Natural killer cell treated with Interleukin-12 subunit alpha and Interleukin-12 subunit beta and Interleukin-15 and Interleukin-18, amount 100 ng/mL, for 72 hours (primary cell): ENCODE data around the gene BAIAP2L1. TPM values are rescaled to one million over a fixed set of nuclear protein-coding genes. Genes with fewer than 3 reads are reported as not detected.
A peak's percentile ranks its signal among the peaks of the same experiment; 100 is the strongest.

Experiments
- ATAC-seq, 2 donors: fragments of 150-1000 bp; cut with Tn5 transposase in 1 of 2; sonication (Bioruptor Pico), chemical (Tn5 transposase) in 1 of 2; 2 replicates each; pipeline ENCODE4 v1.10.0; 2021
- DNase-seq: peaks from one replicate; pipeline ENCODE4 v3.0.0; 2022; ENCODE audit warnings: low spot score
- H3K27ac Mint-ChIP-seq, 2 donors: 1 replicate in 1 of 2; 2 replicates in 1 of 2; pipeline ENCODE4 v1.8.0; 2022; ENCODE audit warnings: mixed read lengths in 2 of 2, mild to moderate bottlenecking in 1 of 2, moderate library complexity in 1 of 2
- H3K27me3 Mint-ChIP-seq, 2 donors: 1 replicate in 1 of 2; 2 replicates in 1 of 2; pipeline ENCODE4 v1.8.0; 2022; ENCODE audit warnings: mixed read lengths in 2 of 2
- H3K36me3 Mint-ChIP-seq: one replicate; pipeline ENCODE4 v1.8.0; 2022; ENCODE audit warnings: mixed read lengths
- H3K4me1 Mint-ChIP-seq, 2 donors: 1 replicate in 1 of 2; 2 replicates in 1 of 2; pipeline ENCODE4 v1.8.0; 2022; ENCODE audit warnings: low read depth in 2 of 2, mixed read lengths in 2 of 2, mild to moderate bottlenecking in 1 of 2
- H3K4me3 Mint-ChIP-seq: one replicate; pipeline ENCODE4 v1.8.0; 2022; ENCODE audit warnings: mixed read lengths
- H3K9me3 Mint-ChIP-seq: 2 replicates; pipeline ENCODE4 v1.8.0; 2022; ENCODE audit warnings: mixed read lengths
- total RNA-seq, 2 donors: library from RNA; stranded (reverse); gene quantifications; one replicate each; pipeline ENCODE4 v1.2.3, GENCODE V29; 2022

The BAIAP2L1 gene
- total RNA-seq, 2 donors from 2014 or later = 0.76 to 1.1 TPM

GRCh38 chr7:98266840-98267239, 134.1 kb downstream of the BAIAP2L1 start:
- H3K27ac Mint-ChIP-seq = no peak overlapping the region
- peaks cover 0 to 7% of the 10 kb centered on the region in 2 donors for H3K4me1 Mint-ChIP-seq
- H3K36me3 Mint-ChIP-seq = no peaks in the 10 kb centered on the region
- DNase-seq = no peak
- H3K9me3 Mint-ChIP-seq = no peaks in the 10 kb centered on the region
- H3K4me3 Mint-ChIP-seq = no peak overlapping the region
- ATAC-seq = no peak
- H3K27me3 Mint-ChIP-seq = no peaks in the 10 kb centered on the region

- no peaks in the 10 kb centered on the region for H3K9me3 Mint-ChIP-seq
- DNase-seq (no peak), ATAC-seq (no peak)
- H3K27me3 Mint-ChIP-seq = no peaks in the 10 kb centered on the region
- peak overlapping the region in 1 of 2 donors; percentile 60 for H3K27ac Mint-ChIP-seq
- peaks cover 0 to 7% of the 10 kb centered on the region in 2 donors for H3K4me1 Mint-ChIP-seq
- H3K4me3 Mint-ChIP-seq = no peak overlapping the region
- no peaks in the 10 kb centered on the region for H3K36me3 Mint-ChIP-seq
Measured at GRCh38 chr7:98265841-98266271, 135.0 kb downstream of the BAIAP2L1 start.

GRCh38 chr7:98257701-98258100, 143.2 kb downstream of the BAIAP2L1 start:
- no peaks in the 10 kb centered on the region for H3K27me3 Mint-ChIP-seq
- ATAC-seq = no peak
- H3K27ac Mint-ChIP-seq = no peak overlapping the region
- no peaks in the 10 kb centered on the region for H3K9me3 Mint-ChIP-seq
- no peaks in the 10 kb centered on the region for H3K36me3 Mint-ChIP-seq
- H3K4me3 Mint-ChIP-seq = no peak overlapping the region
- peaks cover 12 to 13% of the 10 kb centered on the region in 2 donors for H3K4me1 Mint-ChIP-seq
- no peak for DNase-seq

GRCh38 chr7:98256431-98256830, 144.5 kb downstream of the BAIAP2L1 start:
- Mint-ChIP-seq H3K4me1 (peaks cover 15 to 17% of the 10 kb centered on the region in 2 donors), H3K9me3 (no peaks in the 10 kb centered on the region), H3K36me3 (no peaks in the 10 kb centered on the region), H3K4me3 (no peak overlapping the region), H3K27ac (no peak overlapping the region), H3K27me3 (no peaks in the 10 kb centered on the region)
- ATAC-seq (no peak), DNase-seq (no peak)

- Mint-ChIP-seq H3K27me3 (no peaks in the 10 kb centered on the region), H3K4me3 (peak overlapping the region; percentile 38), H3K36me3 (no peaks in the 10 kb centered on the region), H3K4me1 (peaks cover 27 to 31% of the 10 kb centered on the region in 2 donors), H3K27ac (peak overlapping the region; percentile 12 to 72), H3K9me3 (no peaks in the 10 kb centered on the region)
- ATAC-seq (peak in 1 of 2 donors; percentile 0), DNase-seq (no peak)
Measured at GRCh38 chr7:98254951-98255610, 145.8 kb downstream of the BAIAP2L1 start.

- peaks cover 30 to 34% of the 10 kb centered on the region in 2 donors for H3K4me1 Mint-ChIP-seq
- ATAC-seq (no peak), DNase-seq (no peak)
- H3K27ac Mint-ChIP-seq = peak overlapping the region; percentile 12 to 72
- no peaks in the 10 kb centered on the region for H3K27me3 Mint-ChIP-seq
- H3K4me3 Mint-ChIP-seq = peak overlapping the region; percentile 38
- H3K36me3 Mint-ChIP-seq = no peaks in the 10 kb centered on the region
- no peaks in the 10 kb centered on the region for H3K9me3 Mint-ChIP-seq
Measured at GRCh38 chr7:98254516-98254915, 146.4 kb downstream of the BAIAP2L1 start.

GRCh38 chr7:98252425-98253054, 148.3 kb downstream of the BAIAP2L1 start:
- ATAC-seq (no peak), DNase-seq (no peak)
- Mint-ChIP-seq H3K27me3 (no peaks in the 10 kb centered on the region), H3K36me3 (no peaks in the 10 kb centered on the region), H3K4me1 (peaks cover 38 to 40% of the 10 kb centered on the region in 2 donors), H3K9me3 (no peaks in the 10 kb centered on the region), H3K27ac (peak overlapping the region; percentile 86 to 92), H3K4me3 (peak overlapping the region; percentile 88)

GRCh38 chr7:98251601-98252424, 149.1 kb downstream of the BAIAP2L1 start, which contains the start of gene TECPR1:
TECPR1 (minus strand) TSS chr7:98252232; CDS start chr7:98246146, 6,086 bp downstream.
- ATAC-seq = peak; percentile 99 to 100
- no peaks in the 10 kb centered on the region for H3K9me3 Mint-ChIP-seq
- DNase-seq = peak; percentile 96
- peak within 1 kb of the TSS; percentile 86 to 92 for H3K27ac Mint-ChIP-seq
- H3K27me3 Mint-ChIP-seq = no peaks in the 10 kb centered on the region
- peaks cover 38 to 40% of the 10 kb centered on the region in 2 donors for H3K4me1 Mint-ChIP-seq
- no peaks in the 10 kb centered on the region for H3K36me3 Mint-ChIP-seq
- H3K4me3 Mint-ChIP-seq = peak within 1 kb of the TSS; percentile 88

GRCh38 chr7:98251231-98251600, 149.7 kb downstream of the BAIAP2L1 start:
- ATAC-seq = no peak
- Mint-ChIP-seq H3K4me3 (peak overlapping the region; percentile 88), H3K4me1 (peaks cover 38 to 40% of the 10 kb centered on the region in 2 donors)

GRCh38 chr7:98250789-98251188, 150.1 kb downstream of the BAIAP2L1 start:
- H3K4me1 Mint-ChIP-seq = peaks cover 38 to 40% of the 10 kb centered on the region in 2 donors
- H3K4me3 Mint-ChIP-seq = peak overlapping the region; percentile 88
- H3K27ac Mint-ChIP-seq = peak overlapping the region; percentile 86 to 92
- H3K27me3 Mint-ChIP-seq = no peaks in the 10 kb centered on the region
- DNase-seq (no peak), ATAC-seq (no peak)
- H3K36me3 Mint-ChIP-seq = no peaks in the 10 kb centered on the region
- H3K9me3 Mint-ChIP-seq = no peaks in the 10 kb centered on the region

More at GRCh38 chr7:98251231-98251600, 149.7 kb downstream of the BAIAP2L1 start:
- H3K9me3 Mint-ChIP-seq = no peaks in the 10 kb centered on the region
- H3K27me3 Mint-ChIP-seq = no peaks in the 10 kb centered on the region
- H3K36me3 Mint-ChIP-seq = no peaks in the 10 kb centered on the region
- peak overlapping the region; percentile 86 to 92 for H3K27ac Mint-ChIP-seq
- DNase-seq = no peak

GRCh38 chr7:98249106-98249505, 151.8 kb downstream of the BAIAP2L1 start:
- Mint-ChIP-seq H3K27me3 (no peaks in the 10 kb centered on the region), H3K36me3 (no peaks in the 10 kb centered on the region), H3K4me1 (peaks cover 30 to 31% of the 10 kb centered on the region in 2 donors), H3K4me3 (peak overlapping the region; percentile 26), H3K9me3 (no peaks in the 10 kb centered on the region), H3K27ac (peak overlapping the region; percentile 73 to 86)
- DNase-seq (no peak), ATAC-seq (no peak)

GRCh38 chr7:98248156-98248555, 152.7 kb downstream of the BAIAP2L1 start:
- H3K36me3 Mint-ChIP-seq = no peaks in the 10 kb centered on the region
- H3K9me3 Mint-ChIP-seq = no peaks in the 10 kb centered on the region
- peaks cover 30 to 31% of the 10 kb centered on the region in 2 donors for H3K4me1 Mint-ChIP-seq

GRCh38 chr7:98244871-98245270, 156.0 kb downstream of the BAIAP2L1 start:
- H3K9me3 Mint-ChIP-seq = no peaks in the 10 kb centered on the region
- no peak overlapping the region for H3K4me3 Mint-ChIP-seq
- no peaks in the 10 kb centered on the region for H3K36me3 Mint-ChIP-seq
- DNase-seq = no peak
- H3K27me3 Mint-ChIP-seq = no peaks in the 10 kb centered on the region
- H3K27ac Mint-ChIP-seq = no peak overlapping the region
- ATAC-seq = no peak
- H3K4me1 Mint-ChIP-seq = peaks cover 7 to 10% of the 10 kb centered on the region in 2 donors

More at GRCh38 chr7:98248156-98248555, 152.7 kb downstream of the BAIAP2L1 start:
- peak overlapping the region in 1 of 2 donors; percentile 35 for H3K27ac Mint-ChIP-seq
- DNase-seq (no peak), ATAC-seq (no peak)
- no peaks in the 10 kb centered on the region for H3K27me3 Mint-ChIP-seq
- no peak overlapping the region for H3K4me3 Mint-ChIP-seq
